Measurements from ENCODE around the gene ZNF629. TPM values are rescaled to one million over a fixed set of nuclear protein-coding genes. Genes with fewer than 3 reads are reported as not detected.

The ZNF629 gene
- polyA plus RNA-seq, 1 of the 3 experiments (the other 2 are of a cell fraction), result 4.7 TPM

GRCh38 chr16:30728899-30729672 is 57.9 kb downstream of the ZNF629 start:
- H3F3A ChIP-seq (replicated peaks; ENCODE audit: insufficient read depth), result peaks cover 14% of the 10 kb centered on the region
- no peak overlapping the region for H3K4me2 ChIP-seq
- 96% methylated on average over 15 of the region's 17 CpGs for WGBS (ENCODE audit: low lambda C conversion rate)
- H3K9me2 ChIP-seq, result no peaks in the 10 kb centered on the region
- H3K36me3 ChIP-seq (replicated peaks in 1 of 2; ENCODE audit: control insufficient read depth in 1 of 2, insufficient read depth in 2 of 2, low read length in 1 of 2), result peaks cover 58 to 79% of the 10 kb centered on the region in 2 experiments
- ChIA-PET CTCF (interaction anchor here (0.9 to 1.6 kb wide), 2 partner anchors 9 to 19 kb away, joined by 3 to 5 read pairs; partner anchors contain the start of gene PHKG2), POLR2A (interaction anchor here (0.6 to 1.7 kb wide), 3 partner anchors 17 to 54 kb away, joined by 3 to 6 read pairs (median 4); partner anchors contain the start of gene PHKG2)
- H3K79me2 ChIP-seq (ENCODE audit: insufficient read depth), result peaks cover 29% of the 10 kb centered on the region
- H3K27me3 ChIP-seq (ENCODE audit: insufficient read depth), result no peaks in the 10 kb centered on the region
- H3K9me3 ChIP-seq, result no peaks in the 10 kb centered on the region
- TF ChIP-seq CTCF (IDR thresholded peaks at IDR 0.05), result no peak
- no peak for TF ChIP-seq GATA2 (CRISPR knock-in tag; IDR thresholded peaks at IDR 0.05)
- TF ChIP-seq SMC3 (IDR thresholded peaks at IDR 0.05; ENCODE audit: low read depth, low read length), result no peak
- no peak for TF ChIP-seq POLR2AphosphoS5 (IDR thresholded peaks at IDR 0.05; ENCODE audit: low read depth, low read length)
- no peak for TF ChIP-seq NRF1 (IDR thresholded peaks at IDR 0.05; ENCODE audit: low read depth, low read length)
- TF ChIP-seq SIN3A (IDR thresholded peaks at IDR 0.05; ENCODE audit: borderline replicate concordance, low read depth, low read length), result no peak
- TF ChIP-seq IRF3 (IDR thresholded peaks at IDR 0.05; ENCODE audit: low read depth, low read length), result no peak
- no peak for TF ChIP-seq FOXJ3 (CRISPR knock-in tag; IDR thresholded peaks at IDR 0.05)
- TF ChIP-seq YY1 (IDR thresholded peaks at IDR 0.05; ENCODE audit: low read depth), result no peak
- TF ChIP-seq MEF2A (IDR thresholded peaks at IDR 0.05; ENCODE audit: borderline replicate concordance, low read depth), result no peak
- no peak for TF ChIP-seq EZH2phosphoT487 (IDR thresholded peaks at IDR 0.05; ENCODE audit: borderline replicate concordance, low read depth)
- no peak for TF ChIP-seq FOXM1 (IDR thresholded peaks at IDR 0.05; ENCODE audit: low read depth)
- no peak for TF ChIP-seq FOSL2 (IDR thresholded peaks at IDR 0.05; ENCODE audit: borderline replicate concordance, low read depth)
- no peak for TF ChIP-seq RCOR1 (IDR thresholded peaks at IDR 0.05; ENCODE audit: low read length)
- TF ChIP-seq NFIC (IDR thresholded peaks at IDR 0.05; ENCODE audit: borderline replicate concordance), result no peak
- no peak for TF ChIP-seq GABPA (IDR thresholded peaks at IDR 0.05; ENCODE audit: low read depth)
- TF ChIP-seq JUND (IDR thresholded peaks at IDR 0.05), result no peak
- H2AFZ ChIP-seq (ENCODE audit: low read depth), result no peak overlapping the region
- H3K9ac ChIP-seq, result no peak overlapping the region
- DNase-seq, result no peak
- no peaks in the 10 kb centered on the region for H4K20me1 ChIP-seq (ENCODE audit: insufficient read depth)
- H3K27ac ChIP-seq (ENCODE audit: low read depth in 2 of 2, low read length in 1 of 2), result no peak overlapping the region
- H3K4me1 ChIP-seq (ENCODE audit: control insufficient read depth in 1 of 2, insufficient read depth in 2 of 2, low read depth in 1 of 2, low read length in 1 of 2), result no peaks in the 10 kb centered on the region
- H3K4me3 ChIP-seq (ENCODE audit: low read depth in 2 of 2, low read length in 1 of 2), result no peak overlapping the region

Small RNA genes lying within 50 kb of the gene (small RNA-seq; reads per million reads assigned to genes)
- 0 reads per million in 7 experiments for gene RF00017

Other genes with a start within 250 kb of the ZNF629 start
- 2.8 and 3.4 TPM in 2 replicates for gene ZNF764, start 228.8 kb downstream of the ZNF629 start, polyA plus RNA-seq (2012; rRNA removed)
- 9.1 and 13.4 TPM in 2 replicates for gene ZNF688, start 215.5 kb downstream of the ZNF629 start, polyA plus RNA-seq (2012; rRNA removed)
- gene ZNF785, start 201.5 kb downstream of the ZNF629 start, polyA plus RNA-seq (2012; rRNA removed), result 8.8 and 10.6 TPM in 2 replicates
- 2.9 and 3.4 TPM in 2 replicates for gene ZNF689, start 176.8 kb downstream of the ZNF629 start, polyA plus RNA-seq (2012; rRNA removed)
- gene PRR14, start 136.2 kb downstream of the ZNF629 start, polyA plus RNA-seq (2012; rRNA removed), result 7.5 and 13.5 TPM in 2 replicates
- gene FBRS, start 128.8 kb downstream of the ZNF629 start, polyA plus RNA-seq (2012; rRNA removed), result 9.6 and 11.5 TPM in 2 replicates
- 3.7 and 5.6 TPM in 2 replicates for gene SRCAP, start 88.0 kb downstream of the ZNF629 start, polyA plus RNA-seq (2012; rRNA removed)
- 45.8 and 54.2 TPM in 2 replicates for gene PHKG2, start 38.8 kb downstream of the ZNF629 start, polyA plus RNA-seq (2012; rRNA removed)
- 28.4 and 36.5 TPM in 2 replicates for gene CFAP119, start 25.1 kb downstream of the ZNF629 start, polyA plus RNA-seq (2012; rRNA removed)
- 49.8 and 57.3 TPM in 2 replicates for gene RNF40, start 24.9 kb downstream of the ZNF629 start, polyA plus RNA-seq (2012; rRNA removed)
- gene BCL7C, start 106.9 kb upstream of the ZNF629 start, polyA plus RNA-seq (2012; rRNA removed), result 48.5 and 56.3 TPM in 2 replicates
- 35.9 and 45.7 TPM in 2 replicates for gene CTF1, start 109.4 kb upstream of the ZNF629 start, polyA plus RNA-seq (2012; rRNA removed)
- 18.3 and 20.6 TPM in 2 replicates for gene FBXL19, start 136.4 kb upstream of the ZNF629 start, polyA plus RNA-seq (2012; rRNA removed)
- 29.0 and 31.8 TPM in 2 replicates for gene ORAI3, start 161.9 kb upstream of the ZNF629 start, polyA plus RNA-seq (2012; rRNA removed)
- gene SETD1A, start 170.5 kb upstream of the ZNF629 start, polyA plus RNA-seq (2012; rRNA removed), result 2.4 and 6.8 TPM in 2 replicates
- 12.2 and 12.9 TPM in 2 replicates for gene HSD3B7, start 198.0 kb upstream of the ZNF629 start, polyA plus RNA-seq (2012; rRNA removed)
- gene STX1B, start 223.4 kb upstream of the ZNF629 start, polyA plus RNA-seq (2012; rRNA removed), result 21.2 and 23.0 TPM in 2 replicates
- 117 TPM in 2 replicates for gene STX4, start 246.4 kb upstream of the ZNF629 start, polyA plus RNA-seq (2012; rRNA removed)

Data from SK-N-SH (cell line).